Activated CD8-positive, alpha-beta memory T cell treated with anti-CD3 and anti-CD28 coated beads for 36 hours (primary cell): ENCODE measurements around the gene ARID3A. TPM values are rescaled to one million over a fixed set of nuclear protein-coding genes. Genes with fewer than 3 reads are reported as not detected.

Experiments used
- CTCF ChIA-PET: fragments of 350-600 bp; sonication (Branson Sonifier 250); formaldehyde crosslinking; loops from one replicate; lab custom pipeline; 2021; ENCODE audit warnings: antibody characterized with exemption; lab: Charles Lee
- POLR2A ChIA-PET: fragments of 350-600 bp; sonication (Branson Sonifier 250); formaldehyde crosslinking; loops from one replicate; lab custom pipeline; 2021; ENCODE audit warnings: antibody characterized with exemption; lab: Charles Lee
- total RNA-seq, 2 experiments: library from RNA; stranded (reverse); gene quantifications; one replicate each; pipeline ENCODE4 v1.2.3, GENCODE V29; 2021

The ARID3A gene
- total RNA-seq, 2 experiments from 2014 or later, result 18.8 to 19.0 TPM

GRCh38 chr19:1000095-1000494, 74.3 kb downstream of the ARID3A start, which contains the start of gene GRIN3B:
TSS of gene GRIN3B (plus strand) at chr19:1000419. CDS start at chr19:1000438, 19 bp downstream.
- POLR2A ChIA-PET, result no interaction called here
- CTCF ChIA-PET, result interaction anchor here (1.0 to 3.1 kb wide), 3 partner anchors 16 to 32 kb away, joined by 3 to 11 read pairs (median 5); partner anchors contain the start of gene WDR18

- CTCF ChIA-PET, result interaction anchor here (0.5 to 1.4 kb wide), 7 partner anchors 25 to 244 kb away, joined by 3 to 5 read pairs (median 3); no protein-coding TSS in a partner anchor
Measured at GRCh38 chr19:1000591-1001537, 75.0 kb downstream of the ARID3A start.

DNA sequence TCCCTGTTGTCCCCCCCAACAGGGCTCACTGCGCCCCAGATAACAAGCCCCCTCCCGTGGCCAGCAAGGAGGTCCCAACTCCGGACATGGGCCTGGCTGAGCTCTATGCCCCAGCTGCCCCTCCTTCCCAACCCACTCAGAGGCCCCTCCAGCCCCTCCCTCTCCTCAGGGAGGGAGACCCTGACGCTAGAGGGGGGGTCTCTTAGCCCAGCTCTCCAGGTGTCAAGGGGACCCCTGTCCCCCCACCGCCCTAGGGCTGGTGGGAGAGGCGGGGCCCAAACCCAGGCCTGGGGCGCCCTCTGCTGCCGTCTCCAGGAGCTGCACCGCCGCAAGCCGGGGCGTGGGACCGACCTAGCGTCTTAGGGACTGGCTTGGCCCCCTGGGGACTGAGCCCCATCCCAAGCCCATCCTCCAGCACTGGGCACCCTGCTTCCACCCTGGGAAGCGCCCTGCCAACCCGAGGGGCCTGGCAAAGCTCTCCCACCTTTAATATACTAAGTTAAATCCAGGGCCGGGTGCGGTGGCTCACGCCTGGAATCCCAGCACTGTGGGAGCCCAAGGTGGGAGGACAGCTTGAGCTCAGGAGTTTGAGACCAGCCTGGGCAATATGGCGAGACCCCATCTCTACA, 75.8 kb downstream of the ARID3A start:
- CTCF ChIA-PET, result interaction anchor here (0.5 to 1.4 kb wide), 6 partner anchors 24 to 243 kb away, joined by 3 to 4 read pairs (median 3); no protein-coding TSS in a partner anchor
- POLR2A ChIA-PET, result no interaction called here

More at GRCh38 chr19:1000591-1001537, 75.0 kb downstream of the ARID3A start:
- POLR2A ChIA-PET, result no interaction called here

GRCh38 chr19:1002600-1002999, 76.8 kb downstream of the ARID3A start:
- ChIA-PET POLR2A (no interaction called here), CTCF (interaction anchor here (0.6 to 0.8 kb wide), 4 partner anchors 183 to 447 kb away, joined by 3 to 4 read pairs (median 4); no protein-coding TSS in a partner anchor)

GRCh38 chr19:1003283-1003682, 77.4 kb downstream of the ARID3A start:
- CTCF ChIA-PET, result interaction anchor here (0.5 to 1.1 kb wide), 6 partner anchors 11 to 241 kb away, joined by 3 to 6 read pairs (median 4); no protein-coding TSS in a partner anchor
- POLR2A ChIA-PET, result interaction anchor here (1.0 kb wide), 1 partner anchor 67 kb away, joined by 3 read pairs; no protein-coding TSS in a partner anchor

- POLR2A ChIA-PET, result interaction anchor here (1.0 kb wide), 1 partner anchor 20 kb away, joined by 3 read pairs; the partner anchor contains the start of gene WDR18
- CTCF ChIA-PET, result interaction anchor here (0.8 to 1.1 kb wide), 3 partner anchors 12 to 240 kb away, joined by 3 to 5 read pairs (median 3); no protein-coding TSS in a partner anchor
Measured at GRCh38 chr19:1004204-1004802, 78.5 kb downstream of the ARID3A start.

- ChIA-PET CTCF (interaction anchor here (0.7 to 1.0 kb wide), 2 partner anchors 83 to 190 kb away, joined by 3 to 4 read pairs; no protein-coding TSS in a partner anchor), POLR2A (interaction anchor here (0.6 to 1.0 kb wide), 2 partner anchors 21 to 142 kb away, joined by 3 to 11 read pairs; partner anchors contain the start of gene WDR18)
Measured at GRCh38 chr19:1004803-1005664, 79.2 kb downstream of the ARID3A start.

DNA sequence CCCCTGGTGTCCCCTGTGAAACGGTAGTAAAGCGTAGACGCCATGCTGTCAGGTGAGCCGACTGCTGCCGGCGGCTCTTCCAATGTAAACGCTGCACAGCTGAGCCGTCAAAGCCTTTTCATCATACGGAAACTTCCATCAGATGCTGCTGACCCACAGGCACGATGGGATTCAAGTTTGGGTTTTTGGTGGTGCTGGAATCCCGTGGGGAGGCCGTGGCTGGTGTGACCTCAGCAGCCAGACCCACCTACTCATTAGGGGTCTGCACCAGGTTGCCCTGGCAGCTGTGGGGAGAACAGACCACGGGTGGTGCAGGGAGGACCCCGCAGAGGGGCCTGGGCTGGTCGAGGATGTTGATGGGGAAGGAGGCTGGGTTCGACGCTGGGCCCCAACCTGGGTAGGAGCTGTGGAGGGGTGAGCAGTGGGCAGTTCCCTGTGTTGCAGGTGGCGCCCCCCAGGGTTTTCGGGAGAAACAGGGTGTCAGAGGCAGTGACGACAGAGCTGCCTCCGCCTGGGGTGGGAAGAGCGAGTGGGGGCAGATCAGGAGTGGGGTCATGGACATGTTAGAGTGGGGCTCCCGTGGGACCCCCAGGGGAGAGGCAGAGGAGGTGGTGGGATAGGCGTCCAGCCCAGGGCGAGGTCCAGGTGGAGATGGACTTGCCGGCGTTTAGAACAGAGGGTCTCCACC, 81.0 kb downstream of the ARID3A start:
- ChIA-PET CTCF (interaction anchor here (0.8 to 1.1 kb wide), 3 partner anchors 10 to 23 kb away, joined by 3 to 5 read pairs (median 3); partner anchors contain the start of gene WDR18), POLR2A (no interaction called here)

- CTCF ChIA-PET, result interaction anchor here (0.6 to 1.1 kb wide), 4 partner anchors 10 to 151 kb away, joined by 3 to 5 read pairs (median 4); partner anchors contain the start of gene WDR18
- POLR2A ChIA-PET, result no interaction called here
Measured at GRCh38 chr19:1007399-1008251, 81.8 kb downstream of the ARID3A start.

- POLR2A ChIA-PET, result no interaction called here
- CTCF ChIA-PET, result no interaction called here
Measured at GRCh38 chr19:1008268-1009040, 82.6 kb downstream of the ARID3A start.

GRCh38 chr19:1009041-1009980, 83.5 kb downstream of the ARID3A start:
- ChIA-PET CTCF (no interaction called here), POLR2A (no interaction called here)

DNA sequence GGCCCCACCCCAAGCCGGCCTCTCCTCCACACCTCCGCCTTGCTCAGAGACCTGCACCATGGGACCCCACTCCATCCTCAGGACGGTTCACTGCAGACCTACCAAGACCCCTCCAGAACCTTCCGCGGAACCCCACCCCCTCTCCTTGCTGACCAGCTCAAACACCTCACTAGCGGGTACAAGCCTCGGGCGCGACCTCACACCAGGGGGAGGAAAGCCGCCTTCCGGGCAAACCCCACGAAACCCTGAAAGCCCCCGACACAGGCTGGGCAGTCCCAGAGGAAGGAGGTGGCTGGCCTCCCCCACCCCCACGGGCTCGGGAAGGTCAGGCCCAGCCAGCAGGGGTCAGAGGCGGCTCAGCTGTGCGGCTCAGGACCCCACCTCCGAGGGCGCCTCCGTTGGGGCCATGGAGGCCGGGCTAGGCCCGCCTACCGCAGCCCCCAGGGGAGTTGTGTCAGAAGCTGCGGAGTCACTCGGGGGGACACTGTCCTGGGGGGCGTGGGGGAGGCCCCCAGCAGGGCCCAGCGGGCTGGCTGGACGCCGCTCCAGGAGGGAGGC, 84.2 kb downstream of the ARID3A start:
- ChIA-PET POLR2A (no interaction called here), CTCF (no interaction called here)

DNA sequence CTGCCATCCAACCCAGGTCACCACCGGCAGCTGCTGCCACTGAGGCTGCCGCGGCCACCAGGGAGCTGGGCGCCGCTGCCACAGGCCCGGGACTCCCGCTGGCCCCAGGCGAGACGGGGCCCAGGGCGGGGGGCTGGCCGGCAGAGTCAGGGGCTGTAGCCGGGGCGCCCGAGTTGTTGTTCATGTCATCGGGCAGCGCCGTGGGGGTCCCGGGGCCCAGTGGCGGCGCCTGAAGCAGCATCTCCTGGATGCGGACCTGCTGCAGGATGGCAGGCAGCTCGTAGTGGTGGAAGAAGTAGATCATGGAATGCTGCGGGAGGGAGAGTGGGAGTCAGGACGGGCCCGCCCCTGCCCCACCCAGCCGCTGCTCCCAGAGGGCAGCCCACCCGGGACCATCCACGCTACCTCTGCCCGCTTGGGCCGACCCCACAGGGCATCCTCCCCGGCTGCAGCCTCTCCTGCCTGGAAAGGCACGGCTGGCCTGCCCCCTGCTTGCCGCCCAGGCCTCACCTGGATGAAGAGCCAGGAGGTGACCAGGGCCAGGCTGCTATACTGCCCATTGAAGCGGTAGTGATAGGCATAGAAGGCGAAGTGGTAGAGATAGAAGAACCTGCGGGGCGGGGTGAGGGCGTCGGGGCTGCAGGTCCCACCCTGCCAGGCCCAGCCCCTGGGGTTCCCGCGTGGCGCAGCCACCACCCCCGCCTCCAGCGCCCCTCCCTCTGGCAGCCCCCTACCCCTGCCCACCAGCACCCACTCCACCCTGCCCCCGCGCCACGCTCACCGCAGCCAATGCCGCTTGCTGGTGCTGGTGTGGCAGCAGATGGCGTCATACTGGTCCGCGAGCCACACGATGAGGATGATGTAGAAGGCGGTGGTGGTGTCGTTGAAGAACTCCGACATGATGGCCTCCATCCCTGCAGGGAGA, 85.0 kb downstream of the ARID3A start:
- POLR2A ChIA-PET, result no interaction called here

More for the DNA sequence above, 85.0 kb downstream of the ARID3A start:
- CTCF ChIA-PET, result no interaction called here
